ENCODE data around the gene GIGYF2. TPM values are rescaled to one million over a fixed set of nuclear protein-coding genes. Genes with fewer than 3 reads are reported as not detected.

Gene GIGYF2
- total and polyA plus RNA-seq, 2 of the 13 experiments (the other 11 are each of a cell fraction or from before 2014, with no cell fraction given) = 44.9 to 73.5 TPM

DNA sequence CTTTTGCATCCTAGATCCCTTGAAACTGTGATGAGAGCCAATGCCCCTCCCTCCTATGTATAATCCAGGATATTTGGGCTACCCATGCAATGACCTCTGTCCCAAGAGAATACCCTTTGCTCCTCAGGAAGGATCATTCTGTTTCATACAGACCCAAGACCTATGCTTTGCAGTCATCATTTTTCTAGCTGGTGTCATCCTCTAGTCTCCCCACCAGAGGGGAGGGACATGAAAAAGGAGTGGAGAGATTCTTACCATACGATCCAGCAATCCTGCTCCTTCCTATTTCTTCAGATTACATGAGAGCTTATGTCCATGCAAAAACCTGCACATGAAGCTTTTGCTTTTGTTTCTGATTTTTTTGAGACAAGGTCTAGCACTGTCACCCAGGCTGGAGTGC lies 13.8 kb upstream of the GIGYF2 start:
- Histone ChIP-seq H2AFZ (ENCODE audit: low read length) (no peak overlapping the region), H3K4me3 (replicated peaks in 1 of 3; ENCODE audit: insufficient read depth in 1 of 3, low read depth in 2 of 3, low read length in 3 of 3) (no peak overlapping the region), H3K4me1 (ENCODE audit: insufficient read depth, low read length) (no peaks in the 10 kb centered on the region; the same call in 1 of the 2 replicates), H3K9ac (ENCODE audit: insufficient read depth, low read depth, low read length) (no peak overlapping the region), H3K27ac (ENCODE audit: extremely low read length, insufficient read depth, low read length) (no peak overlapping the region), H3K36me3 (replicated peaks in 1 of 2; ENCODE audit: control insufficient read depth in 1 of 2, insufficient read depth in 2 of 2, low read length in 2 of 2) (no peaks in the 10 kb centered on the region), H3K4me2 (ENCODE audit: low read depth, low read length) (no peak overlapping the region), H3K9me3 (ENCODE audit: low read length) (no peaks in the 10 kb centered on the region), H3K27me3 (ENCODE audit: control insufficient read depth in 1 of 2, insufficient read depth in 2 of 2, low read length in 2 of 2) (peaks cover 0 to 3% of the 10 kb centered on the region in 2 experiments; a peak in 1 of 5 replicates), H4K20me1 (ENCODE audit: insufficient read depth, low read length) (no peaks in the 10 kb centered on the region), H3K79me2 (ENCODE audit: insufficient read depth, low read length) (no peaks in the 10 kb centered on the region)
- POLR2A ChIA-PET = no interaction called here
- intact Hi-C loops (cut with micrococcal nuclease; ENCODE audit: unreplicated experiment) = no loop called here
- WGBS (ENCODE audit: low lambda C conversion rate) = 34% methylated on average over 1 of the region's 1 CpG
- FAIRE-seq (no peak), DNase-seq (ENCODE audit: low spot score) (no peak), ATAC-seq (peak; percentile 52)
- CTCF ChIA-PET (ENCODE audit: low intra/inter-chr PET ratio, low total read pairs) = no interaction called here
- in situ Hi-C loops (cut with HindIII; ENCODE audit: extremely low pct_ligation_motif_present, low pct_unique_long_range_greater_than_20kb) = no loop called here
- BruUV-seq (replicated peaks) = no TSS peak
- TF ChIP-seq ZNF451 (CRISPR knock-in tag; IDR thresholded peaks at IDR 0.05) (no peak), MIXL1 (CRISPR knock-in tag; IDR thresholded peaks at IDR 0.05) (no peak), ZNF737 (CRISPR knock-in tag; IDR thresholded peaks at IDR 0.05; ENCODE audit: borderline replicate concordance) (no peak), ZNF850 (CRISPR knock-in tag; conservative IDR thresholded peaks at IDR 0.05) (no peak), EP300 (IDR thresholded peaks at IDR 0.05; ENCODE audit: low read depth in 2 of 2, low read length in 2 of 2) (no peak), EP300 (CRISPR knock-in tag; IDR thresholded peaks at IDR 0.05; ENCODE audit: borderline replicate concordance) (no peak), RARG (CRISPR knock-in tag; IDR thresholded peaks at IDR 0.05; ENCODE audit: low read depth) (no peak), ZNF784 (CRISPR knock-in tag; IDR thresholded peaks at IDR 0.05; ENCODE audit: borderline replicate concordance) (no peak), TGIF2 (CRISPR knock-in tag; IDR thresholded peaks at IDR 0.05) (no peak), POLR2AphosphoS2 (IDR thresholded peaks at IDR 0.05; ENCODE audit: low read depth, low read length) (no peak), CREBL2 (CRISPR knock-in tag; IDR thresholded peaks at IDR 0.05; ENCODE audit: borderline replicate concordance) (no peak), ZFY (CRISPR knock-in tag; IDR thresholded peaks at IDR 0.05) (no peak), NFE2 (CRISPR knock-in tag; IDR thresholded peaks at IDR 0.05) (no peak)
- TF ChIP-seq, protein P1, sequence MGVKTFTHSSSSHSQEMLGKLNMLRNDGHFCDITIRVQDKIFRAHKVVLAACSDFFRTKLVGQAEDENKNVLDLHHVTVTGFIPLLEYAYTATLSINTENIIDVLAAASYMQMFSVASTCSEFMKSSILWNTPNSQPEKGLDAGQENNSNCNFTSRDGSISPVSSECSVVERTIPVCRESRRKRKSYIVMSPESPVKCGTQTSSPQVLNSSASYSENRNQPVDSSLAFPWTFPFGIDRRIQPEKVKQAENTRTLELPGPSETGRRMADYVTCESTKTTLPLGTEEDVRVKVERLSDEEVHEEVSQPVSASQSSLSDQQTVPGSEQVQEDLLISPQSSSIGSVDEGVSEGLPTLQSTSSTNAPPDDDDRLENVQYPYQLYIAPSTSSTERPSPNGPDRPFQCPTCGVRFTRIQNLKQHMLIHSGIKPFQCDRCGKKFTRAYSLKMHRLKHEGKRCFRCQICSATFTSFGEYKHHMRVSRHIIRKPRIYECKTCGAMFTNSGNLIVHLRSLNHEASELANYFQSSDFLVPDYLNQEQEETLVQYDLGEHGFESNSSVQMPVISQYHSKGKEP (CRISPR knock-in tag; IDR thresholded peaks at IDR 0.05) = no peak
- TF ChIP-seq, protein P2, sequence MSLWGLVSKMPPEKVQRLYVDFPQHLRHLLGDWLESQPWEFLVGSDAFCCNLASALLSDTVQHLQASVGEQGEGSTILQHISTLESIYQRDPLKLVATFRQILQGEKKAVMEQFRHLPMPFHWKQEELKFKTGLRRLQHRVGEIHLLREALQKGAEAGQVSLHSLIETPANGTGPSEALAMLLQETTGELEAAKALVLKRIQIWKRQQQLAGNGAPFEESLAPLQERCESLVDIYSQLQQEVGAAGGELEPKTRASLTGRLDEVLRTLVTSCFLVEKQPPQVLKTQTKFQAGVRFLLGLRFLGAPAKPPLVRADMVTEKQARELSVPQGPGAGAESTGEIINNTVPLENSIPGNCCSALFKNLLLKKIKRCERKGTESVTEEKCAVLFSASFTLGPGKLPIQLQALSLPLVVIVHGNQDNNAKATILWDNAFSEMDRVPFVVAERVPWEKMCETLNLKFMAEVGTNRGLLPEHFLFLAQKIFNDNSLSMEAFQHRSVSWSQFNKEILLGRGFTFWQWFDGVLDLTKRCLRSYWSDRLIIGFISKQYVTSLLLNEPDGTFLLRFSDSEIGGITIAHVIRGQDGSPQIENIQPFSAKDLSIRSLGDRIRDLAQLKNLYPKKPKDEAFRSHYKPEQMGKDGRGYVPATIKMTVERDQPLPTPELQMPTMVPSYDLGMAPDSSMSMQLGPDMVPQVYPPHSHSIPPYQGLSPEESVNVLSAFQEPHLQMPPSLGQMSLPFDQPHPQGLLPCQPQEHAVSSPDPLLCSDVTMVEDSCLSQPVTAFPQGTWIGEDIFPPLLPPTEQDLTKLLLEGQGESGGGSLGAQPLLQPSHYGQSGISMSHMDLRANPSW (CRISPR knock-in tag; IDR thresholded peaks at IDR 0.05; ENCODE audit: borderline replicate concordance) = no peak
- TF ChIP-seq, protein P3, sequence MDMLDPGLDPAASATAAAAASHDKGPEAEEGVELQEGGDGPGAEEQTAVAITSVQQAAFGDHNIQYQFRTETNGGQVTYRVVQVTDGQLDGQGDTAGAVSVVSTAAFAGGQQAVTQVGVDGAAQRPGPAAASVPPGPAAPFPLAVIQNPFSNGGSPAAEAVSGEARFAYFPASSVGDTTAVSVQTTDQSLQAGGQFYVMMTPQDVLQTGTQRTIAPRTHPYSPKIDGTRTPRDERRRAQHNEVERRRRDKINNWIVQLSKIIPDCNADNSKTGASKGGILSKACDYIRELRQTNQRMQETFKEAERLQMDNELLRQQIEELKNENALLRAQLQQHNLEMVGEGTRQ (IDR thresholded peaks at IDR 0.05; ENCODE audit: low read depth, low read length) = no peak
- TF ChIP-seq, protein P3 (CRISPR knock-in tag; IDR thresholded peaks at IDR 0.05; ENCODE audit: borderline replicate concordance) = no peak
